ENCODE results near the gene ZMIZ1.

DNA sequence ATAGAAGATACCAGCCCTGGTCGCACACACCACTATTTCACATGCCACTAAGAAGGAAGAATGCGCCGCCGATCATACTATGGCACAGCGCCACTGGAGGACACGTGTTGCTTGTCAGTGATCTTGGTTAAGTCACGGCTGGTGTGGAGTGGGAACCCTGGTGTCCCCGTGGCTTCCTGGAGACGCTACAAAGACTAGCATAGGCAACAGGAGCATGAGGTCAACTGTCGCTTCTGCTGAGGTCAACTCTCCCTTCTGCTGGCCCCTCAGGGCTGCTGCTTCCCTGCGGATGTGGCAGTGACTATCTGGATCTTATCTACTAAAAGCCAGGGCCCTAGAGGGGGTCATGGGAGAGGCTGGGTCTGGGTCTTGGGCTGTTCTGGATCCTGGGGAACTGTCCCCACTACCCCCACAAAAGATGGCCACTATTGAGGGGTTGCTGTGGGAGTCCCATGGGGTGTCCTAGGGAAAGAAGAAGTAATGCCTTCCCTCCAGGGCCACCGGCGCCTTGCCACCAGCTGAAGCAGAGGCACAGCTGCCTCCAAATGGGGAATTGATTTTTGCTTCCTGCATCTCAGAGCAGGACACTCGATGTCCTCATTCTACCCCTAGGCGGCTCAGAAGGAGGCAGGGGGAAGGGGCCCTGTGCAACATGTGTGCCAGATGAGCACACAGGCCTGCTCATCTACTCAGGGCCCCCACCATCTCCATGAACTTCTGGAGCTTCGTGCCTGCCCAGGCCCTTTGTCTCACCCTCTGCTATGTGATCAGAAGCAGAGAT lies 201.9 kb downstream of the ZMIZ1 start:
- no peak for TF ChIP-seq MAZ (IDR thresholded peaks at IDR 0.05; ENCODE audit: borderline replicate concordance, low read depth, low read length)
- no peak for TF ChIP-seq PHF8 (IDR thresholded peaks at IDR 0.05; ENCODE audit: borderline replicate concordance, low read depth)
- TF ChIP-seq, protein P1, sequence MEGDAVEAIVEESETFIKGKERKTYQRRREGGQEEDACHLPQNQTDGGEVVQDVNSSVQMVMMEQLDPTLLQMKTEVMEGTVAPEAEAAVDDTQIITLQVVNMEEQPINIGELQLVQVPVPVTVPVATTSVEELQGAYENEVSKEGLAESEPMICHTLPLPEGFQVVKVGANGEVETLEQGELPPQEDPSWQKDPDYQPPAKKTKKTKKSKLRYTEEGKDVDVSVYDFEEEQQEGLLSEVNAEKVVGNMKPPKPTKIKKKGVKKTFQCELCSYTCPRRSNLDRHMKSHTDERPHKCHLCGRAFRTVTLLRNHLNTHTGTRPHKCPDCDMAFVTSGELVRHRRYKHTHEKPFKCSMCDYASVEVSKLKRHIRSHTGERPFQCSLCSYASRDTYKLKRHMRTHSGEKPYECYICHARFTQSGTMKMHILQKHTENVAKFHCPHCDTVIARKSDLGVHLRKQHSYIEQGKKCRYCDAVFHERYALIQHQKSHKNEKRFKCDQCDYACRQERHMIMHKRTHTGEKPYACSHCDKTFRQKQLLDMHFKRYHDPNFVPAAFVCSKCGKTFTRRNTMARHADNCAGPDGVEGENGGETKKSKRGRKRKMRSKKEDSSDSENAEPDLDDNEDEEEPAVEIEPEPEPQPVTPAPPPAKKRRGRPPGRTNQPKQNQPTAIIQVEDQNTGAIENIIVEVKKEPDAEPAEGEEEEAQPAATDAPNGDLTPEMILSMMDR (IDR thresholded peaks at IDR 0.05) = no peak
- TF ChIP-seq RFX5 (IDR thresholded peaks at IDR 0.05) = no peak
